Measurements from ENCODE around the gene CAB39L.

Gene CAB39L

DNA sequence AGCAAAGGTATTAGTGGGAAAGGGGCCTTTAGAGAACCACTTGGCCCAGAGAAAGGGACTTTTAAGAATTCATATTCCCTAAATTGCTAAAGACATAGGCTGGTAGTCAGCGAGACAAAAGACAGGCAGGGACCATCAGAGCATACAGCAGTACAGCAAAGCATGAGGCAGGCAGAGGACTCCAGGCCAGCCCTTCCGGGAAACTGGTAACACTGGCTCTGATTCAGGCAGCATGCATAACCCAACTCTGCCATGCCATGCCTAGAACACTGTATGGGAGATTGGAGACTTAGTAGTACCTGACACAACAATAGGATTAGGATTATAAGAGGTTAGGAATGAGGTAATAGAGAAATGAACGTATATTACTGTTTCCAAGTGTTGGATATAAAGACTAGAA lies 34.9 kb downstream of the CAB39L start:
- DNase-seq (ENCODE audit: low read depth), result no peak
- no peak for TF ChIP-seq CTCF (conservative IDR thresholded peaks at IDR 0.05; ENCODE audit: control insufficient read depth, insufficient read depth, low read depth, low read length)
- no peak overlapping the region for H3K4me3 ChIP-seq (ENCODE audit: control insufficient read depth, low read depth, low read length)

DNA sequence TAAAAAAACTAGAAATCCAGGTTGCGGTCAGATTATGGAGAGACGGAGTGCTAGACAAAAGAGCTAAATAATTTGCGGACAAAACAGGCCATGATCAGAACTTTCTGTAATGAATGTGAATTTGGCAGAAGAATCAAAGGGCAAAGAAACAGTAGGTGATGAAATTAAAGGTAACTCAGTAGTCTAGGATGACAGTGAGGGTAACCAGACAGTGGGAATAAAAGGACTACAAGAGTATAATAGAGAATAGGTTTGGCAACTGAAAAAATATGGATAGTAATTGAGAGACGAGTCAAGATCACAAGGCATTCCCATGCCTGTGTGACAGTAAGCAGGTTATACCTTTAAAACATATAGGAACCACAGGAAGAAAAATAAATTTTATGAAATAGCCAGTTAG lies 35.9 kb downstream of the CAB39L start:
- no peak overlapping the region for H3K4me3 ChIP-seq (ENCODE audit: control insufficient read depth, low read depth, low read length)
- no peak for TF ChIP-seq CTCF (conservative IDR thresholded peaks at IDR 0.05; ENCODE audit: control insufficient read depth, insufficient read depth, low read depth, low read length)
- no peak for DNase-seq (ENCODE audit: low read depth)

DNA sequence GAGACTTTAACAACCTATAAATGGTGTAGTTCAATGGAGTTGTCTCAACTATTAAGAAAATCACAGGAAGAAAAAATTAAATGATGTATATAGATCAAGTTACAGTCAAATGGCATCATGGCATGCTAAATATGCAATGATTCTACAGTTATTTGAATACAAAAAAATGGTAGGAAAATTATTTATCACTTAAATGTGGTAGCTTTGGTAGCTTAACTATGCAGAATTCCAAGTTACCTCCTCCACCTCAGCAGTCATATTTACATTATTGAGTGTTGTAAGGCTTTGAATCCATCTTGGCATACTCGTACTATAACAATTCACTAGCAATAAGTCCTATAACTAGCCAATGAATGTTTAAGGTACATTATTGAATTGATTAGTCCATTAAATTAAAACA lies 36.8 kb downstream of the CAB39L start:
- no peak for DNase-seq (ENCODE audit: low read depth)
- TF ChIP-seq CTCF (conservative IDR thresholded peaks at IDR 0.05; ENCODE audit: control insufficient read depth, insufficient read depth, low read depth, low read length), result no peak
- H3K4me3 ChIP-seq (ENCODE audit: control insufficient read depth, low read depth, low read length), result no peak overlapping the region

GRCh38 chr13:49404703-49405020 lies 39.2 kb downstream of the CAB39L start:
- TF ChIP-seq CTCF (conservative IDR thresholded peaks at IDR 0.05; ENCODE audit: control insufficient read depth, insufficient read depth, low read depth, low read length), result no peak
- DNase-seq (ENCODE audit: low read depth), result no peak
- no peak overlapping the region for H3K4me3 ChIP-seq (ENCODE audit: control insufficient read depth, low read depth, low read length)

GRCh38 chr13:49403996-49404702 lies 39.7 kb downstream of the CAB39L start:
- H3K4me3 ChIP-seq (ENCODE audit: control insufficient read depth, low read depth, low read length), result no peak overlapping the region
- DNase-seq (ENCODE audit: low read depth), result no peak
- TF ChIP-seq CTCF (conservative IDR thresholded peaks at IDR 0.05; ENCODE audit: control insufficient read depth, insufficient read depth, low read depth, low read length), result no peak

GRCh38 chr13:49400755-49401659 lies 42.9 kb downstream of the CAB39L start:
- TF ChIP-seq CTCF (conservative IDR thresholded peaks at IDR 0.05; ENCODE audit: control insufficient read depth, insufficient read depth, low read depth, low read length), result no peak
- peak; percentile 45 for DNase-seq (ENCODE audit: low read depth)
- no peak overlapping the region for H3K4me3 ChIP-seq (ENCODE audit: control insufficient read depth, low read depth, low read length)

All from fibroblast of mammary gland (primary cell).